DMS 273 (cell line): ENCODE results near the gene PPP1R3F.
"Not testable (repeated sequence)": the region's sequence is repeated elsewhere in the genome, so short reads cannot be mapped to it uniquely, and the experiment has no call there.

Source experiments
- DNase-seq: peaks from one replicate; lab custom pipeline; 2025; ENCODE audit not compliant: unreplicated experiment; lab: John Stamatoyannopoulos, UW

Gene PPP1R3F

GRCh38 chrX:49272421-49272820 is 2.8 kb downstream of the PPP1R3F start:
- DNase-seq: no peak

- DNase-seq: no peak
Observed at GRCh38 chrX:49273181-49273727, 3.7 kb downstream of the PPP1R3F start.

GRCh38 chrX:49276207-49276606 is 6.6 kb downstream of the PPP1R3F start:
- DNase-seq: no peak

- DNase-seq: no peak
Observed at GRCh38 chrX:49276671-49277534, 7.3 kb downstream of the PPP1R3F start.

- no peak for DNase-seq
Observed at GRCh38 chrX:49277535-49277830, 7.9 kb downstream of the PPP1R3F start.

GRCh38 chrX:49278081-49278480 is 8.5 kb downstream of the PPP1R3F start:
- DNase-seq: no peak

GRCh38 chrX:49282647-49283011 is 13.0 kb downstream of the PPP1R3F start:
- DNase-seq: peak; percentile 61

GRCh38 chrX:49284212-49284611 is 14.6 kb downstream of the PPP1R3F start:
- DNase-seq: no peak

GRCh38 chrX:49286136-49286535 is 16.5 kb downstream of the PPP1R3F start:
- DNase-seq: no peak

- no peak for DNase-seq
Observed at GRCh38 chrX:49286581-49286980, 17.0 kb downstream of the PPP1R3F start.

GRCh38 chrX:49287665-49288064 is 18.1 kb downstream of the PPP1R3F start:
- no peak for DNase-seq

GRCh38 chrX:49290215-49290614 is 20.6 kb downstream of the PPP1R3F start:
- DNase-seq: no peak

GRCh38 chrX:49291615-49292337 is 22.2 kb downstream of the PPP1R3F start:
- DNase-seq: peak; percentile 83

- peak; percentile 7 for DNase-seq
Observed at GRCh38 chrX:49292400-49293362, 23.1 kb downstream of the PPP1R3F start.

GRCh38 chrX:49299293-49299692 is 29.7 kb downstream of the PPP1R3F start:
- DNase-seq: not testable (repeated sequence)

- no peak for DNase-seq
Observed at GRCh38 chrX:49300703-49301102, 31.1 kb downstream of the PPP1R3F start.

GRCh38 chrX:49303346-49303745 is 33.8 kb downstream of the PPP1R3F start, which contains the start of gene GAGE10:
Gene GAGE10 (plus strand): TSS chrX:49303646. CDS start chrX:49304860, 1,214 bp downstream.
- no peak for DNase-seq

- not testable (repeated sequence) for DNase-seq
Observed at GRCh38 chrX:49307775-49308174, 38.2 kb downstream of the PPP1R3F start.

GRCh38 chrX:49308604-49309269 is 39.1 kb downstream of the PPP1R3F start:
- DNase-seq: no peak

GRCh38 chrX:49309401-49309981 is 39.9 kb downstream of the PPP1R3F start:
- no peak for DNase-seq
